ENCODE measurements around the gene FN1. TPM values are rescaled to one million over a fixed set of nuclear protein-coding genes. Genes with fewer than 3 reads are reported as not detected.

The FN1 gene
- total RNA-seq, 2 donors from 2014 or later = 115 to 315 TPM

- no peaks in the 10 kb centered on the region for H3K27me3 ChIP-seq
- intact Hi-C loops (cut with DNase I) = no loop called here
- peaks cover 6% of the 10 kb centered on the region for H3K36me3 ChIP-seq
- H3K9me3 ChIP-seq = no peaks in the 10 kb centered on the region
- DNase-seq = no peak
- TF ChIP-seq, protein P1, sequence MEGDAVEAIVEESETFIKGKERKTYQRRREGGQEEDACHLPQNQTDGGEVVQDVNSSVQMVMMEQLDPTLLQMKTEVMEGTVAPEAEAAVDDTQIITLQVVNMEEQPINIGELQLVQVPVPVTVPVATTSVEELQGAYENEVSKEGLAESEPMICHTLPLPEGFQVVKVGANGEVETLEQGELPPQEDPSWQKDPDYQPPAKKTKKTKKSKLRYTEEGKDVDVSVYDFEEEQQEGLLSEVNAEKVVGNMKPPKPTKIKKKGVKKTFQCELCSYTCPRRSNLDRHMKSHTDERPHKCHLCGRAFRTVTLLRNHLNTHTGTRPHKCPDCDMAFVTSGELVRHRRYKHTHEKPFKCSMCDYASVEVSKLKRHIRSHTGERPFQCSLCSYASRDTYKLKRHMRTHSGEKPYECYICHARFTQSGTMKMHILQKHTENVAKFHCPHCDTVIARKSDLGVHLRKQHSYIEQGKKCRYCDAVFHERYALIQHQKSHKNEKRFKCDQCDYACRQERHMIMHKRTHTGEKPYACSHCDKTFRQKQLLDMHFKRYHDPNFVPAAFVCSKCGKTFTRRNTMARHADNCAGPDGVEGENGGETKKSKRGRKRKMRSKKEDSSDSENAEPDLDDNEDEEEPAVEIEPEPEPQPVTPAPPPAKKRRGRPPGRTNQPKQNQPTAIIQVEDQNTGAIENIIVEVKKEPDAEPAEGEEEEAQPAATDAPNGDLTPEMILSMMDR (IDR thresholded peaks at IDR 0.05) = no peak
- no peak overlapping the region for H3K4me3 ChIP-seq
- H3K4me1 ChIP-seq = no peaks in the 10 kb centered on the region
- no peak overlapping the region for H3K27ac ChIP-seq
- no peak overlapping the region for H3K9ac ChIP-seq (ENCODE audit: low read depth in 2 of 2, low read length in 2 of 2)
These were observed 55.2 kb downstream of the FN1 start for GRCh38 chr2:215380699-215381098.

- Histone ChIP-seq H3K27ac (no peak overlapping the region), H3K4me1 (no peaks in the 10 kb centered on the region), H3K27me3 (no peaks in the 10 kb centered on the region), H3K9me3 (no peaks in the 10 kb centered on the region), H3K4me3 (no peak overlapping the region), H3K9ac (ENCODE audit: low read depth in 2 of 2, low read length in 2 of 2) (no peak overlapping the region), H3K36me3 (peaks cover 6% of the 10 kb centered on the region)
- DNase-seq = no peak
- TF ChIP-seq, protein P1 (IDR thresholded peaks at IDR 0.05) = no peak
- intact Hi-C loops (cut with DNase I) = loop anchor here (5.0 kb wide), 1 partner anchor 42 kb away; no protein-coding TSS in a partner anchor
These were observed 55.9 kb downstream of the FN1 start for GRCh38 chr2:215379948-215380347.

DNA sequence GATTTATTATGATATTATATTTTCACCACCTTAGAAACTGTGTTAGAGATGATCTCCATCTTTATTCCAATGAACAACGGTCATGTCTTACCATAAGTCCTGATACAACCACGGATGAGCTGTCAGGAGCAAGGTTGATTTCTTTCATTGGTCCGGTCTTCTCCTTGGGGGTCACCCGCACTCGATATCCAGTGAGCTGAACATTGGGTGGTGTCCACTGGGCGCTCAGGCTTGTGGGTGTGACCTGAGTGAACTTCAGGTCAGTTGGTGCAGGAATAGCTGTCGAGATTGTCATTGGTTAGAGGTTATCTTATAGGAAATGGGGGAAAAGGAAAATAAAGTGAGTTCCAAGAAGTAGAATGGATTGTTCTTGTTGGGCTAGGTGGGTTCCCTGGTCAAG lies 56.8 kb downstream of the FN1 start:
- H3K9me3 ChIP-seq = no peaks in the 10 kb centered on the region
- no peak overlapping the region for H3K27ac ChIP-seq
- H3K4me3 ChIP-seq = no peak overlapping the region
- no peaks in the 10 kb centered on the region for H3K36me3 ChIP-seq
- intact Hi-C loops (cut with DNase I) = loop anchor here (5.0 kb wide), 1 partner anchor 43 kb away; no protein-coding TSS in a partner anchor
- no peak for DNase-seq
- no peaks in the 10 kb centered on the region for H3K27me3 ChIP-seq
- TF ChIP-seq, protein P1 (IDR thresholded peaks at IDR 0.05) = no peak
- H3K4me1 ChIP-seq = no peaks in the 10 kb centered on the region
- no peak overlapping the region for H3K9ac ChIP-seq (ENCODE audit: low read depth in 2 of 2, low read length in 2 of 2)

GRCh38 chr2:215378045-215378444 lies 57.8 kb downstream of the FN1 start:
- H3K27me3 ChIP-seq = no peaks in the 10 kb centered on the region
- TF ChIP-seq, protein P1 (IDR thresholded peaks at IDR 0.05) = no peak
- H3K9me3 ChIP-seq = no peaks in the 10 kb centered on the region
- intact Hi-C loops (cut with DNase I) = loop anchor here (5.0 kb wide), 1 partner anchor 44 kb away; no protein-coding TSS in a partner anchor
- no peak for DNase-seq
- H3K4me1 ChIP-seq = no peaks in the 10 kb centered on the region
- no peak overlapping the region for H3K9ac ChIP-seq (ENCODE audit: low read depth in 2 of 2, low read length in 2 of 2)
- no peak overlapping the region for H3K4me3 ChIP-seq
- H3K27ac ChIP-seq = no peak overlapping the region
- H3K36me3 ChIP-seq = no peaks in the 10 kb centered on the region

- Histone ChIP-seq H3K9me3 (no peaks in the 10 kb centered on the region), H3K36me3 (no peaks in the 10 kb centered on the region), H3K27ac (no peak overlapping the region), H3K27me3 (no peaks in the 10 kb centered on the region), H3K9ac (ENCODE audit: low read depth in 2 of 2, low read length in 2 of 2) (no peak overlapping the region), H3K4me3 (no peak overlapping the region), H3K4me1 (no peaks in the 10 kb centered on the region)
- intact Hi-C loops (cut with DNase I) = loop anchor here (5.0 kb wide), 1 partner anchor 45 kb away; no protein-coding TSS in a partner anchor
- DNase-seq = no peak
- TF ChIP-seq, protein P1 (IDR thresholded peaks at IDR 0.05) = no peak
These were observed 58.6 kb downstream of the FN1 start for GRCh38 chr2:215377283-215377682.
